GM12892 (cell line): ENCODE data around the gene ASPHD1.

ENCODE experiments used
- POLR2A ChIP-seq: IDR thresholded peaks from 2 replicates; pipeline ENCODE4 v1.6.1; 2011; ENCODE audit warnings: low read depth, low read length, control low read depth
- POLR2AphosphoS5 ChIP-seq: IDR thresholded peaks from 2 replicates; pipeline ENCODE4 v1.6.1; 2011; ENCODE audit warnings: low read depth, low read length, control low read depth

GRCh38 chr16:29922326-29922725 is 22.0 kb downstream of the ASPHD1 start:
- TF ChIP-seq POLR2A (no peak), POLR2AphosphoS5 (no peak)
